HG02938 (cell line): ENCODE measurements around the gene MTCH1.

Experiments used
- ATAC-seq: cut with Tn5 transposase; IDR thresholded peaks from one replicate; pipeline ENCODE4 v1.9.1; 2021; ENCODE audit warnings: mild to moderate bottlenecking, moderate library complexity; ENCODE audit not compliant: unreplicated experiment

MTCH1 gene

DNA sequence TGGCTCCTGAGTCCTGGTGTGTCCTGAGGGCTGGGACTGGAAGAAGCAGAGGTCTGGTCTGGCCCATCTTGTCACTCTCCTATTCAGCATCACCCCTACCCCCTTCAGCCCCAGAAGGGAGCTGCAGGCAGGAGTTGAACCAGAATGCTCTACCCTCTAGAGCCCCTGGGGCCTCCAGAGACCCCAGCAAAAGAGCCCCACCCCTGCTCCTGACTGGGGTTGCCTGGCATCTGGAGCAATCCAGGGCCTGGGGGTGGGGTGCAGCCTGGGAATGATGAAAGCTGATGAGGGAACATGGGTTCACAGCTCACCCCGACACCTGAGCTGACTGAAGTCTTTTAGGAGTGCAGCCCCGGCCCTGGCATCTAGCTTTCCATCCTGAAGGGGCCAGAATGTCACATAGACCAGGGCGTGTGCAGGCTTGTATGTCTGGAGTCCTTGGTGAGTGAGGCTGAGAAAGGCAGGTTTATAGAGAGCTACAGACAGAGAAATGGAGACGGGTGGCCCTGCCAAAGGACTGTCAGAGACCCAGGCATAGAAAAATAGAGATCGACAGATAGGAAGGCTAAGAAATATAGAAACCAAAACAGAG is 31.7 kb upstream of the MTCH1 start:
- ATAC-seq: no peak

GRCh38 chr6:37016995-37017394 is 31.0 kb upstream of the MTCH1 start:
- no peak for ATAC-seq

DNA sequence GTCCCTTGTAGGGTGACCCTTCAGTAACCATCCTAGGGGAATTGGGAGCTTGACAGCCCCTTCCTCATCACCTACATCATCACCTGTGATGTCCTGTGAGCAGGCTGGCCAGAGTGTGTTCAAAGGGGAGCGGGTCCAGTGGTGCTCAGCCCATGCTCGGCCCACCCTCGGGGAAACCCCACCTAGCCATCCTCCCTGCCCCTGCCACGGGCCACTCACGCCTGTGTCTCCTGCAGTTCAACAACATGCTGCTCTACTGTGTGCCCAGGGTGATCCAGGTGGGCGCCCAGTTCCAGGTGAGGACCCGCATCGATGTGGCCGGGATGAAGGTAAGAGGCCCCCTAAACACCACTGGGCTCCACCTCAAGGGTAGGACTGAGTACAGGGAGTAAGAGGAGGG is 29.5 kb upstream of the MTCH1 start:
- no peak for ATAC-seq

GRCh38 chr6:37014667-37015066 is 28.7 kb upstream of the MTCH1 start:
- ATAC-seq: no peak

DNA sequence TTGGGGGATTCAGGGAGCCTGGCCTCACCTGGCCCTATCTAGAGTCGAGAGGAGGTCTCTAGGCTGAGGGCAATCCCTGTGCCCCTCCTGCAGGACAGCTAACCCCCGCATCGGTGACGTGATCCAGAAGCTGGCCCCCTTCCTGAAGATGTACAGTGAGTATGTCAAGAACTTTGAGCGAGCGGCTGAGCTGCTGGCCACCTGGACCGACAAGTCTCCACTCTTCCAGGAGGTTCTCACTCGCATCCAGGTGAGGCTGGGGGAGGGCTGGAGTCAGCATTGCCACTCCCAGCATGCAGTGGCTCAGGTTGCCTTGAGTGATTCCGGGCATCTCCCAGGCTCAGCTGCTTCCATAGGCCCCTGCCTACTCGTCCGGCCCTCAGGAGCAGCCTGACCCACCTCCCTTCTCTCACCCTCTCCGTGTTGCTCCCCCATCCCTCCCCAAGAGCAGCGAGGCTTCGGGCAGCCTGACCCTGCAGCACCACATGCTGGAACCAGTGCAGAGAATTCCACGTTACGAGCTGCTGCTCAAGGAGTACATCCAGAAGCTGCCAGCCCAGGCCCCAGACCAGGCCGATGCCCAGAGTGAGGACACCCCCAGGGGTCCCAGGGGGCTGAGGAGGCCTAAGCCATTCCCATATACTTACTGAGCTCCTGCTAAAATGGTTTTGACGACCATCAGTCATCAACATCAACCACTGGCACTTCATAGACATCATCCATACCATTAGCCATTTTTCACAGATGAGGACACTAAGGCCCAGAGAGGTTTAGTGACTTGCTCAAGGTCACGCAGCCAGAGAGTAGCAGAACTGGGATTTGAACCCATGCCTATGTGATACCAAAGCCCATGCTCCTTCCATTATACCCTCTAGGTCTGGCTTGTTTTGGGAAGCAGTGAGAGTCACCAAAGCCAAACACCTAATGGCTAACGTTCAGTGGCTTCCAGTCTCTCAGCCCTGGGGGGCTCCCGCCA is 27.8 kb upstream of the MTCH1 start:
- no peak for ATAC-seq

GRCh38 chr6:37011656-37012378 is 25.8 kb upstream of the MTCH1 start:
- no peak for ATAC-seq

DNA sequence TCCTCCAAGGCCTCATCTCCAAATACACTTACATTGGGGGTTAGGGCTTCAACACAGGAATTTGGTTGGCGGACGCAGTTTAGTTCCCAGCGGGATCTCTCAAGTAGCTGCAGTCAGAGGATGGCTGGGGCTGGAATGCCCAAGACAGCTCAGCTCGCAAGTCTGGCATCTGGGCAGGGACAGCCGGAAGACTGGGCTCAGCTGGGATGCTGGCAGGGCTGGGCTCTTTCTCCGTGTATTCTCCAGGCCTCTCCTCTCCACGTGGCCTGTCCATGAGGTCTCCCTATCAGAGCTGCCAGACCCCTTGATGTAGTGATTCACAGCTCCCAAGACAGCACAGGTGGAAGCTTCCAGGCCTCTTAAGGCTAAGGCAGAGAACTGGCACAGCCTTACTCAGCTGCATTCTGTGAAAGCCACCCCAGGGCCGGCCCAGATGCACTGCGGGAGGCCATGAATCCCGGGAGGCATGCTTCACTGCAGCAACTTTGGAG is 24.5 kb upstream of the MTCH1 start:
- no peak for ATAC-seq

GRCh38 chr6:37008484-37009465 is 22.8 kb upstream of the MTCH1 start:
- ATAC-seq: no peak

GRCh38 chr6:37007340-37008043 is 21.5 kb upstream of the MTCH1 start:
- no peak for ATAC-seq

GRCh38 chr6:37006793-37007339 is 20.9 kb upstream of the MTCH1 start:
- no peak for ATAC-seq

GRCh38 chr6:37005827-37006567 is 20.0 kb upstream of the MTCH1 start:
- ATAC-seq: no peak

GRCh38 chr6:37005061-37005810 is 19.2 kb upstream of the MTCH1 start, which contains the start of gene FGD2:
FGD2 (plus strand) TSS chr6:37005655; CDS start chr6:37005818, 163 bp downstream.
- peak; percentile 68 for ATAC-seq

- no peak for ATAC-seq
These were observed 18.3 kb upstream of the MTCH1 start for GRCh38 chr6:37004044-37004980.

DNA sequence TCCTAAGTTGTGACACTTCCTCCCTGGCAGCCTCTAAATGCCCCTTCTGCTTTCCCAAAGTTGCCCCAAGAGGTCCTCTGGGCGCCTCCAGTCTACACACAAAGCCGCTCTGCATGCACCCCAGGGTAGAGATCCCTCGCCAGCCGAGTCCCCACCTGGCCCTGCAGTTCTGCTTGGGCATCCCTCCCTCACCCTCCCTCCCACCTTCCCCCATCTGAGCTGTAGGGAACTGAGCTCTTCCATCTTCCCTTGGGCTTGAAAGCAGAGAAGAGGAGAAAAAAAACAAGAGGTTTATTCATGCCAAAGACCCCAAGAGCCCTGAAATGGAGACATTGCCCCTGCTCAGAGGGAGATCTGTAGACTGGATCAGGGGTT is 13.7 kb upstream of the MTCH1 start:
- no peak for ATAC-seq

GRCh38 chr6:36999061-36999750 is 13.2 kb upstream of the MTCH1 start:
- no peak for ATAC-seq

DNA sequence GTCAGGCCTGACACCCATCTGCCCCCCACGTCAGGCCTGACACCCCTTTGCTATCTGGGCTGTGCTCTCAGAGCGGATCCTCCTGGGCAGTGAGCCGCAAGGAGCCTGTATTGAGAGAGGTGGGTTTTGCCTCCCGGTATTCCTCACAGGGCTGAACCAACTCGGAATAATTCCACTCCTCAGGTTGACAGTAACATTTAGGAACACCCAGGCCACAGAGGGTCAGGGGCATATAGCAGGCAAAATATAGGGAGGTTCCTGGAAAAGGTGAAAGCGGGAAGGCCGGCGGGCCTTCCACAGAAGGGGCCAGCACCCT is 12.7 kb upstream of the MTCH1 start:
- ATAC-seq: no peak
